Prostate gland (tissue), 2 donors: ENCODE measurements around the gene NUDT5. TPM values are rescaled to one million over a fixed set of nuclear protein-coding genes. Genes with fewer than 3 reads are reported as not detected.

Source experiments
- DNase-seq: peaks from one replicate; pipeline ENCODE4 v3.0.0-alpha.2; 2019; ENCODE audit warnings: low spot score
- H3K27ac ChIP-seq, 2 donors: fragments of 200-600 bp; sonication (generic); 2 replicates each; pipeline ENCODE4 v1.5.1; 2017 to 2019
- H3K27me3 ChIP-seq: fragments of 200-600 bp; sonication (generic); replicated peaks from 2 replicates; pipeline ENCODE4 v1.5.1; 2019; ENCODE audit not compliant: insufficient read depth
- H3K36me3 ChIP-seq, 2 donors: fragments of 200-600 bp; sonication (generic); 1 replicate in 1 of 2; 2 replicates in 1 of 2; pipeline versions ENCODE4 v1.5.1 to v1.8.1; 2017 to 2019
- H3K4me1 ChIP-seq: fragments of 200-600 bp; sonication (generic); replicated peaks from 2 replicates; pipeline ENCODE4 v1.5.1; 2019
- H3K4me3 ChIP-seq, 2 donors: fragments of 200-600 bp; sonication (generic); 2 replicates each; pipeline ENCODE4 v1.5.1; 2017 to 2019
- H3K9me3 ChIP-seq: fragments of 200-600 bp; sonication (generic); 2 replicates; pipeline ENCODE4 v1.5.1; 2017
- CTCF ChIP-seq, 4 experiments: fragments of 200-600 bp in 2 of 4; fragments of 450-650 bp in 2 of 4; sonication (generic) in 2 of 4; IDR thresholded peaks; 1 replicate in 3 of 4; 2 replicates in 1 of 4; pipeline ENCODE4 v1.5.1; 2016 to 2019; ENCODE audit warnings: antibody characterized with exemption in 4 of 4, mild to moderate bottlenecking in 2 of 4, moderate library complexity in 2 of 4
- POLR2A ChIP-seq: fragments of 450-650 bp; IDR thresholded peaks from one replicate; pipeline ENCODE4 v1.6.1; 2016; ENCODE audit warnings: antibody characterized with exemption, mild to moderate bottlenecking
- POLR2AphosphoS5 ChIP-seq: sonication (generic); formaldehyde crosslinking; IDR thresholded peaks from one replicate; pipeline ENCODE4 v1.6.1; 2017; ENCODE audit warnings: antibody characterized with exemption
- WGBS: methylation state at CpG from one replicate; pipeline ENCODE4 v1.1.5; 2018; 5-methylcytosine and 5-hydroxymethylcytosine counted together
- intact Hi-C: fragments of 100-400 bp; cut with DNase I; formaldehyde crosslinking; loops from one replicate; pipeline ENCODE4 v1.14.2; 2022
- total RNA-seq, 2 donors: library from RNA; depleted of rRNA; stranded (reverse); fragments of >200 nt; gene quantifications; one replicate each; pipeline ENCODE4 v1.1.0, GENCODE V29; 2016

The NUDT5 gene
- total RNA-seq, 2 donors from 2014 or later = 32.6 to 35.8 TPM

- intact Hi-C loops = no loop called here
- Histone ChIP-seq H3K4me1 (no peaks in the 10 kb centered on the region), H3K27ac (no peak overlapping the region), H3K4me3 (no peak overlapping the region), H3K9me3 (no peaks in the 10 kb centered on the region), H3K27me3 (no peaks in the 10 kb centered on the region), H3K36me3 (peaks cover 0 to 3% of the 10 kb centered on the region in 2 donors)
- TF ChIP-seq POLR2AphosphoS5 = no peak
- TF ChIP-seq POLR2A = no peak
- no peak for TF ChIP-seq CTCF (IDR thresholded peaks at IDR 0.05)
- DNase-seq = no peak
- WGBS = 97% methylated on average over 3 of the region's 3 CpGs
Measured at GRCh38 chr10:12158111-12158510, 37.6 kb downstream of the NUDT5 start.

GRCh38 chr10:12156367-12157123 is 39.1 kb downstream of the NUDT5 start:
- Histone ChIP-seq H3K36me3 (peaks cover 0 to 3% of the 10 kb centered on the region in 2 donors), H3K4me1 (no peaks in the 10 kb centered on the region), H3K9me3 (no peaks in the 10 kb centered on the region), H3K27me3 (no peaks in the 10 kb centered on the region), H3K27ac (no peak overlapping the region), H3K4me3 (no peak overlapping the region)
- no peak for TF ChIP-seq POLR2AphosphoS5
- no peak for TF ChIP-seq POLR2A
- no peak for TF ChIP-seq CTCF (IDR thresholded peaks at IDR 0.05)
- intact Hi-C loops = no loop called here
- DNase-seq = no peak
- 89% methylated on average over 14 of the region's 14 CpGs for WGBS

GRCh38 chr10:12154516-12154915 is 41.2 kb downstream of the NUDT5 start:
- H3K4me3 ChIP-seq = no peak overlapping the region
- intact Hi-C loops = no loop called here
- peaks cover 0 to 3% of the 10 kb centered on the region in 2 donors for H3K36me3 ChIP-seq
- TF ChIP-seq POLR2AphosphoS5 = no peak
- H3K4me1 ChIP-seq = no peaks in the 10 kb centered on the region
- no peaks in the 10 kb centered on the region for H3K9me3 ChIP-seq
- no peak for DNase-seq
- H3K27ac ChIP-seq = no peak overlapping the region
- WGBS = 89% methylated on average over 6 of the region's 6 CpGs
- H3K27me3 ChIP-seq = no peaks in the 10 kb centered on the region

- intact Hi-C loops = no loop called here
- DNase-seq = no peak
- Histone ChIP-seq H3K4me3 (no peak overlapping the region), H3K9me3 (no peaks in the 10 kb centered on the region), H3K36me3 (no peaks in the 10 kb centered on the region), H3K4me1 (no peaks in the 10 kb centered on the region), H3K27me3 (no peaks in the 10 kb centered on the region), H3K27ac (no peak overlapping the region)
- no peak for TF ChIP-seq POLR2AphosphoS5
- TF ChIP-seq CTCF (IDR thresholded peaks at IDR 0.05) = no peak
- TF ChIP-seq POLR2A = no peak
- WGBS = 79% methylated on average over 4 of the region's 4 CpGs
Measured at GRCh38 chr10:12150163-12150562, 45.5 kb downstream of the NUDT5 start.

GRCh38 chr10:12144538-12144937 is 51.2 kb downstream of the NUDT5 start:
- H3K27me3 ChIP-seq = no peaks in the 10 kb centered on the region
- no peak overlapping the region for H3K4me3 ChIP-seq
- no peaks in the 10 kb centered on the region for H3K9me3 ChIP-seq
- no peaks in the 10 kb centered on the region for H3K4me1 ChIP-seq
- DNase-seq = no peak
- WGBS = 96% methylated on average over 3 of the region's 3 CpGs
- no peaks in the 10 kb centered on the region for H3K36me3 ChIP-seq
- H3K27ac ChIP-seq = no peak overlapping the region
- no peak for TF ChIP-seq POLR2A
- TF ChIP-seq POLR2AphosphoS5 = no peak
- TF ChIP-seq CTCF (IDR thresholded peaks at IDR 0.05) = no peak
- intact Hi-C loops = no loop called here
